Measurements from ENCODE around the gene TGM2.

The TGM2 gene

DNA sequence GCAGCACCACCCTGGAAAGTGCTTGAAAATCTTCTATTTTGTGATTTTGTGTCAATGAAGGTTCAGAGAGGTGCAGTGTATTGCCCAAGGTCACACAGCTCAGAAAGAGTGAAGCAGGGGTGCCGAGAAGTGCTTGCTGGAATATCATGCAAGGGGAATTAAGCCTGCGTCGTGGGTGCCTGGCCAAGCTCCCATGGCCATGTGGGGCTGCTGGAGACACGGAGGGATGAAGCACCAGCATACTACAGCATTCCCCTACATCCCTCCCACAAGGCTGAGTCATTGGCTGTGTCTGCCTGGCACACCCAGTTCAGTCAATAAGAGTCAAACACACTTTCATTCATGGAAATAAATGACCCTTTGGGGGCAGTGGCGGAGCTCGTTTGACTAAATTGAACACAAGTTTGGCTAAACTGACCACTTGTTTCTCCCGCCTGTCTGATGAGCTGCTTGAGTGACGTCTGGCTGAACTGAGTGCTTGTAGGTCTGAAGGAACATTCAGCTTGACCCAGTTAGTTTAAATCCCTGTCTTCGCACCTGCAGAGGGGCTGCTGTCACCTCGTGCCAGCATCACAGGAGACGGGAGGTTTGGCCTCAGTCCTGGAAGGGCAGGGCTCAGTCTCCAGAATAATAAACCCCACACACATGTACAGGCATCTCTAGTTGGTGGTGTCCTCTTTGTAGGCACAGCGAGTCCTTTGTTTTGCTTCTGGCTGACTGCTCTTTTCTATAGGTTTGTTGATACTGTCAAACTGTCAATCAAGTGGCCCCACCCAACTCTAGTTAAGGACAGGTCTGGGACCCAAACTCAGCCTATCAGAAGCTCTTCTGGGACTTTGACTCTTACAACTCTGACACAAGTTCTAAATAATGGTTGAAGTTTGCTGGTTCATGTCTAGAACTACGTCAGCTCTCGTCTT, 8.4 kb upstream of the TGM2 start:
- DNase-seq = no peak

DNA sequence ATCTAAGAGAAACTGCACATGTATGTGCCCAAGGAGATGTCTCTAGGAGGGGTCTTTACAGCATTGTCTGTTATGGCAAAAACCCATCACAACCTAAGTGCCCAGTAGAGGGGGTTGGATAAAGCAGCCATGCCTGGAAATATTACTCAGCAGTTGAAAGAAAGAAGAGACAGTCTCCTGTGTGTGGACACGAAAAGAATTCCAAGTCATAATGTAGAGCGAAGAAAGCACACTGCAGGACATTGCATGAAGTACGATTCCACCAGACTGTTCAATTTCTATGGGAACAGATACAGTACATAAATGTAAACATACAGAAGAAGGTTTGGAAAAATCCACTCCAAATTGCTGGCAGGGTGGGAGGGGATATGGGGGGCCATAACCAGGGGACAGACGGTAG, 7.3 kb upstream of the TGM2 start:
- no peak for DNase-seq

GRCh38 chr20:38171675-38172043, 6.6 kb upstream of the TGM2 start:
- DNase-seq = no peak

GRCh38 chr20:38170826-38171674, 6.0 kb upstream of the TGM2 start:
- no peak for DNase-seq

GRCh38 chr20:38170219-38170825, 5.3 kb upstream of the TGM2 start:
- DNase-seq = no peak

GRCh38 chr20:38169636-38170193, 4.6 kb upstream of the TGM2 start:
- DNase-seq = no peak

DNA sequence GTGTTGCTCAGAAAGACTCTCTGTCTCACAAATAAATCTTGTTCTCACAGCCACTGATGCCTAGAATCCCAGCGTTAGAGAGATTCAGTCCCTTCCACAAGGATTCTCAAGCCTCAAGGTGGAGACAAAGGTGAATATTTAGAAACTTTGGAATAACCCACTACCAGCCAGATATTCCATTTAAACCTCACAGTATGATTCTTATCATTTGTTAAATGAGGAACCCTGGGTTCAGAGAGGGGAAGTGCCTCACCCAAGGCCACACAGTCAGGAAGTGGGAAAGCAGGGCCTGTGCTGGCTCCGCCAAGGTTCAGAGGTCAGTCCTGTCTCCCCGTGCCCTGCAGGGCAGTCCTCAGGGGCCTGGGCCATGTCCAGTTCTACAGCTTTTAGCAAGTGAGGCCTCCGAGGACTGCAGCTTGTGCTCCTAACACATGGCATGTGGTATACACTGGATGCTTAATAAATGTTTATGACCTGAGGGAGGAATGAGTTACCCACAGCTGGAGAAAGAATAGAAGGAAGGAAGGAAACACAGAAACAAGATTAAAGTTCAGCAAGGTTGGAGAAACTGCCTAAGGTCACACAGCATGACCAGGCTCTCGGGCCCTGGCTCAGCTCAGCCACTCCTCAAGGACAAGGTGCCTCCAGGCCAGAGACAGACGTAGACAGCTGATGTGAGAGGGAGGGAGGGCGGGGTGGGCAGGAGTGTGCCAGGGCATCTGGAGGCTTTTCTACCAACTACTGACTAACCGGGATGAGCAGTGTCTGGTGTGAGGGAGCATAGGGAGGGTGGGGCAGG, 3.9 kb upstream of the TGM2 start:
- no peak for DNase-seq

DNA sequence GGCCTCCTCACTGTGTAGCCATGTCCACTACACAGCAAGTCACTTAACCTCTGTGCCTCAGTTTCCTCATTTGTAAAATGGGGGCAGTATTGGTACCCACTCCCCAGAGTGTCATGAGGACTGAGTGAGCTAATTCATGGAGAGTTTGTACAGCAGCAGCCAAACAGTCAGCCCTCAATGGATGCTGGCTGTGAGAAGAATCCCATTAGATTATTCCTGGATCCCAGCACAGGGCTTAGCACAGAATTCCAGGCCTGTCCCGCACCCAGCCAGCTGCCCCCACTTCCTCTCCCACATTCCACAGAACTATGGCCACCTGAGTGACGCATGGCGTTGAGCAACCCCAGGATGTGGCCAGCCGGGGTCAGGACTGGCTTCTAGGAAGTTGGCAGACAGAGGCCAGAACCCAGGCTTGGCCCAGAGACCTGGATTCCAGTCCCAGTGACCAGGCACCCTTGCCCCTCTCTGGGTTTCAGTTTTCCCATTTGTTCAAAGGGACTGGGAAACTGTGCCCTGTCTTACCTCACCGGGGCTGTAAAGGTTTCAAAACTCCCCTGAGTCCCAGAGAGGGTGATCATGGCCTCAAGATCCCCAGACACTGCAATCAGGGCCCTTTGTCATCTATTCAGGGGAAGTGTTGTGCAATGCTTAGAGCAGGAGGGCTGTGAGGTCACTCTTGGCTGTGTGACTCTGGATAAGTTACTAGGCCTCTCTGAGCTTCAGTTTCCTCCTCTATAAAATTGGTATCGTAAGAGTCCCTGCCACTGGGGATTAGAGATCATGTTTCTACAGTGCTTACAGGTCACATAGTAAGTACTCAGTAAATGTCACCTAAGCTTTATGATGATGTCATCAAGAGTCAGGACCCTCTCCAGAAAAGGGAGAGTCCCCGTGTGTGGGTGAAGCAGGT, 3.0 kb upstream of the TGM2 start:
- no peak for DNase-seq

GRCh38 chr20:38167328-38167850, 2.3 kb upstream of the TGM2 start:
- no peak for DNase-seq

GRCh38 chr20:38166703-38167233, 1.7 kb upstream of the TGM2 start:
- DNase-seq = no peak

GRCh38 chr20:38165966-38166702, 1.1 kb upstream of the TGM2 start:
- no peak for DNase-seq

DNA sequence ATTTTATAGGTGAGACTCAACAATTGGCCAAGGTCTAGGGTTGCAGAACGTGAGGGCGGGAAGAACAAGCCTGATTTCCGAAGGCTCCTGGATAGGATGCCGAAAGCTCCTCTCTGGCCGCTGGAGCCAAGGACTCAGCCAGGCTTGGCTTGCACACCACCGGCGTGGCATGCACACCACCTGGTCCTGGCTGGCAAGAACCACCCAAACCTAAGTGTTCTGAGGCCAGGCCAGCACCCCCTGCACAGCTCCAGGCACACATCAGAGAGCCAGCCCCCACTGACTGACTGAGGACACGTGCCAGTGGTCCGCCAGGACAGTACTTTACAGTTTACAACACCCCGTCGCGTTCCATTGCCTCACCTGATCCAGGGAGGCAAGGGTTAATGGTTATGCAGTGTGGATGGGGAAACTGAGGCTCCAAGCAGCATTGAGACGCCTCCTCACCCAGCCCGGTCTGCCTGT, 414 bp downstream of the TGM2 start:
- no peak for DNase-seq

- no peak for DNase-seq
Observed at GRCh38 chr20:38164069-38164468, 1.0 kb downstream of the TGM2 start.

DNA sequence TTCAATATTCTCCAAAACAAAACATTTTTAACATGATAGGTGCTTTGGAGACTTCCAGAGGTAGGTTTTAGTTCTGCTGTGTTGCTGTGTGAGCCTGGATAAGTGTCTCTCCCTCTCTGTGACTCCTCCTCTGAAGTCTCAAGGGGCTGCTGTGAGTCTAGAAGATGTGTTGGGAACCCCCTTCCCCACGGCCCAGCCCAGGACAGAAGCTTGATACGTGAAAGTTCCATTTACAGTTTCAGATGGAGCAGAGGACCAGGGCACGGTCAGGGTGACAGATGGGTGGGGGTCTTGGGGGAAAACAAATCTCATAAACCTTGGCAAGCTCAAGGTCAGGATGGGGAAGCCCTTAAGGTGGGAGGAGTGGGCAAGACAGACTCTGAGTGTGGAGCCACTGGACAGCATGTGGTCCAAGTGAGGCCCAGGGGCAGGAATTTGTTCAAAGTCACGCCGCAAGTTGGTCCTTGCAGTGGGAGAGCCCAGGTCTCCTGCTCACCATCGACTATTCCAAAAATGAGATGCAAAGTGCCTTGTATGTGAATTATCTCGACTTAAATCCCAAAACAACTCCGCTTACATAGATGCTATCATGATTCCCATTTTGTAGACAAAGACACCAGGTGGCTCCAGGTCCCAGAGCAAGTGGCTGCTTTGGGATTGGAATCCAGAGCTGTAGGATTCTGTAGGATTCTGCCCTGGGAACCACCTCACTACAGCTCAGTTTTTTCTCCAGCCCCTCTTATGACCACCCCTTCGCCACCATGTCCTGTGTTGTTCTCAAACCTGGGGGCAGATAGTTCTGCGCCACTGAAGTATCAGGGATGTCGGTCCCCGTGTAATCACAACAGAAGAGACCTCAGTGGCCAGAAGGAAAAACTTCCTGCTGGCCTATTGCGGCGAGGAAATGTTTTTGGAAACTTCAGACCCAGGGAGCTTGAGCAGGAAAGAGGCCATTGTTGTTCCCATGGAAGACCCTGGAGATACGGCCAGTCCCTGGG, 1.9 kb downstream of the TGM2 start:
- no peak for DNase-seq

DNA sequence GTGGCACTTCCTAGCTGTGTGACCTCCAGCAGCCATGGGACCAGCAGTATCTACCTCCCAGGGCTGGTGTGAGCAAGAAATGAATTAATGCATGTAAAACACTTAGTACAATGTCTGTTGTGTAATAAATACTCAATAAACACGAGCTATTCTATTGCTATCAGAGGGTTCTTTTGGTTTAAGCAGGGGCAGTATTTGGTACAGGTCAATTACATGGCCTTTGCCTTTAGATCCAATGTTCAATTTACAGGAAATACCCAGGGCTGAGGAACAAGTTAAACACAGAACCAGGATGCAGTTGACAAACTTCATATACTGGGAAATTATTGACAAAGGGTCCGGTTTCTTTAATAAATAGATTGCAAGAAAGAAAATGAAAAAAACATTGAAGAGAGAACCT, 2.9 kb downstream of the TGM2 start:
- DNase-seq = no peak

GRCh38 chr20:38161412-38161774, 3.7 kb downstream of the TGM2 start:
- no peak for DNase-seq

- DNase-seq = no peak
Observed at GRCh38 chr20:38159957-38160756, 4.9 kb downstream of the TGM2 start.

- DNase-seq = no peak
Observed at GRCh38 chr20:38159566-38159956, 5.5 kb downstream of the TGM2 start.
